Measurements from ENCODE around the gene MRPL53.

The MRPL53 gene

DNA sequence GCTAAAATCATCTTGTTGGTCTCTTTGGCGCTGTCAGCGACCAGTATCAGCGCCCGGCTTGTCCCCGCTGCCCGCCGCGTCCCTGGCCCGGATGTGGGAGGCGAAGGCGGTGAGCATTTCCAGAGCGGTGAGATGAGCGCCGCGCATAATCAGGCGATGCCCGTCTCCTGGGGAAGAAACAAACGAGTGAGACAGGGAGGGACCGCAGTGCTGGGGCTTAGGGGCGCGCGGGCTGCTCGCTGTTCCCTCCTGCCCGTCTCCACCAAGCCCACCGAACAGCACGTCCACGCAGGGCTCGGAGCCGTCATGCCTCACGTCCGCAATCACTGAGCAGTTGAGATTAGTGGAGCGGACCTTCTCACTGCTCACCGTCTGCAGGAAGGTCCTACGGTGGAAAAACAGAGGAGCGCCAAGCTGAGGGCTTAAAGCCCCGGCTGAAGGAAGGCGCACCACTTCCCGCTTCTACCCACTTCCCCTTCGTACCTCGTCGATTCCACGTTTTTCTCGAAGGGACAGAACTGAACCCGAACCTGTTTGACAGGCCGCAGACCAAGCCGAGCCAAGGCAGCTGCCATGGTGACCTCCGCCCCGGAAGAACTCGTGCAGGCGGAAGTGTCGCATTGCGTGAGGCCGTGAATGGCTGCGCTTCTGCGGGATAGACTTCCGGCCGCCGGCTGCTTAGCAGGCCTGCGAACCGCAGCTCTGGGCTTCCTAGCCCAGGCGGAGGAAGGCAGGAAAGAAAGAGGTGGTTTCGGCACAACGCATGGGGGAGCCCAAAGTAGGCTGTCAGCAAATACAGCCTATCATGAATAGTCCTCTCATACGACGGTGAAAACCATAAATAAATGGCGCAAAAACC lies at the start of gene MRPL53:
Gene MRPL53 (minus strand): TSS at position 595 of the 859 bp plus-strand sequence. CDS start 20 bp downstream, at position 575.
- H3K4me3 Mint-ChIP-seq = peak within 1 kb of the TSS; percentile 99
- peak within 1 kb of the TSS; percentile 97 for H3K27ac Mint-ChIP-seq
- H3K36me3 Mint-ChIP-seq = peaks cover 4% of the 10 kb centered on the region
- no peaks in the 10 kb centered on the region for H3K27me3 Mint-ChIP-seq
- peaks cover 21% of the 10 kb centered on the region for H3K4me1 Mint-ChIP-seq (ENCODE audit: low read depth)
- H3K9me3 Mint-ChIP-seq (ENCODE audit: low read depth) = no peaks in the 10 kb centered on the region

DNA sequence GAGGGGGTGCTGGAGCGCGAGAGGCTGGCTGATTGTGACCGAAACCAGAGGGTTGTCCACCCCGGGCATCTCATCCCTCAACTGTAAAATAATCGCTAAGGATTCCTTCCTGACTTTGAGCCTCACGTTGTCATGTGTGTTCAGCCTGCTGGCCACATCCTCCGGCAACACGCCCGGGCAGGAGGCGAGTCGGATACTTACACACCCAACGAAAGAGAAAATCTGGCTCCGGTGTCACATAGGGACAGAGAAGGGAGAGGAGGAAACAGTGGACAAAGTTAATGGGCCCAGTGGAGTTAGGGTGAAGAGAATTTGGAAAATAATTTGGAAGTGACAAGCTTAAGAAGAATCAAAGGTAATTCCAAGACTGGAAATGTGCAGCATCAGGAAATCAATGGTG lies 44.2 kb upstream of the MRPL53 start:
- Mint-ChIP-seq H3K27ac (no peak overlapping the region), H3K27me3 (peaks cover 50% of the 10 kb centered on the region), H3K4me1 (ENCODE audit: low read depth) (peaks cover 14% of the 10 kb centered on the region), H3K9me3 (ENCODE audit: low read depth) (no peaks in the 10 kb centered on the region), H3K36me3 (no peaks in the 10 kb centered on the region), H3K4me3 (peak overlapping the region; percentile 76)

DNA sequence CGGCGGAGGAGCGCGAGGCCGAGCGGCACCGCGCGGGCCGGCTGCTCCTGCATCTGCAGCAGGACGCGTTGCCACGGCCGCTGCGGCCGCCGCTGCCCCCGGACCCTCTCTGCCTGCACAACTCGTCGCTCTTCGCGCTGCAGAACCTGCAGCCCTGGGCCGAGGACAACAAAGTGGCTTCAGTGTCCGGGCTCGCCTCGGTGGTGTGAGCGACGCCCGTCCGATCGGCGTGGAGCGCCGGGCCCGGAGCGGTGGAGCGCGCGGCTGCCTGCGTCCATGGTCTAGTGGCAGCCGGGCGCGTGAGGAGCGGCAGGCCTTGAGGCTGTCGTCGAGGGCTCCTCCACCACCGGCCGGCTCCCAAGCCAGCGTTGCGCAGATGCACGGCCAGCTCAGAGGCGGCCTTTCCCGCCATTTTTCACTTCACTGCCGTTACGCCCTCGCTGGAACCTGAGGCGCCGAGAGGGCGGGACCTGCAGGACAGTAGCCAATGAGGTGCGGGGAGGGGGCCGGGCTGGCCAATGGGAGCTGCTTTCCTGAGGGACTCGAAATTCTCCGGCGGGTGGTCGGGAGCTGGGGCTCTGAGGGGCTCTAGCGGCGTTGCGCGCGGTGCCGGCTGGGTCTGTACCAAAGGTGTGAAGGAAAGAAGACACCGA lies 43.6 kb upstream of the MRPL53 start:
- H3K4me1 Mint-ChIP-seq (ENCODE audit: low read depth) = peaks cover 14% of the 10 kb centered on the region
- no peaks in the 10 kb centered on the region for H3K36me3 Mint-ChIP-seq
- H3K27ac Mint-ChIP-seq = no peak overlapping the region
- no peaks in the 10 kb centered on the region for H3K9me3 Mint-ChIP-seq (ENCODE audit: low read depth)
- H3K4me3 Mint-ChIP-seq = peak overlapping the region; percentile 76
- peaks cover 52% of the 10 kb centered on the region for H3K27me3 Mint-ChIP-seq

DNA sequence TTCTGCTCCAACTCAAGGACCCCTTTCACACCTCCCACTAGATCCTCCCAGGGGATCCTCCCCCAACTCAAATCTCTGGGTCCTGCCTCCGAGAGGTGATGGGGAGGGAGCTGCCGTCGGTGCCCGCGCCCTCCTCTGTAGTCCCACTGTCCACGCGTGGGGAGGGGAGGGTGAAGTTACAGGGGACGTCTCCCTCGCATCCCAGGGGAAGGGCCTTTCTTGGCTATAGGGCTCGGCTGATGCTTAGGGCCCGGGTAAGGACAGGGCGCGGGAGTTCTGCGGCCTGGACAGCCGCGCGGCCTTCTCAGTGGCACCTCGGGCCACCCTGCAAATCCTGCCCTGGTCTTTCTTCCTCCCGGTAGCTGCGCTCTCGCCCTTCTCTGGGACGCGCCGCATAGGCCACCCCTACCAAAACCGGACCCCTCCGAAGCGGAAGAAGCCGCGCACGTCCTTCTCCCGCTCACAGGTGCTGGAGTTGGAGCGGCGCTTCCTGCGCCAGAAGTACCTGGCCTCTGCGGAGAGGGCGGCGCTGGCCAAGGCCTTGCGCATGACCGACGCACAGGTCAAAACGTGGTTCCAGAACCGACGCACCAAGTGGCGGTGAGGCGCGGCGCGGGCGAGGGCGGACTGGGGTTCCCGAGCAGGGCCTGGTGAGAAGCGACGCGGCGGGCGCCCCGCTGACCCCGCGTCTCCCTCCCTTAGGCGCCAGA lies 42.9 kb upstream of the MRPL53 start:
- peak overlapping the region; percentile 65 for H3K4me3 Mint-ChIP-seq
- peaks cover 14% of the 10 kb centered on the region for H3K4me1 Mint-ChIP-seq (ENCODE audit: low read depth)
- peaks cover 52% of the 10 kb centered on the region for H3K27me3 Mint-ChIP-seq
- H3K9me3 Mint-ChIP-seq (ENCODE audit: low read depth) = no peaks in the 10 kb centered on the region
- no peaks in the 10 kb centered on the region for H3K36me3 Mint-ChIP-seq
- no peak overlapping the region for H3K27ac Mint-ChIP-seq

DNA sequence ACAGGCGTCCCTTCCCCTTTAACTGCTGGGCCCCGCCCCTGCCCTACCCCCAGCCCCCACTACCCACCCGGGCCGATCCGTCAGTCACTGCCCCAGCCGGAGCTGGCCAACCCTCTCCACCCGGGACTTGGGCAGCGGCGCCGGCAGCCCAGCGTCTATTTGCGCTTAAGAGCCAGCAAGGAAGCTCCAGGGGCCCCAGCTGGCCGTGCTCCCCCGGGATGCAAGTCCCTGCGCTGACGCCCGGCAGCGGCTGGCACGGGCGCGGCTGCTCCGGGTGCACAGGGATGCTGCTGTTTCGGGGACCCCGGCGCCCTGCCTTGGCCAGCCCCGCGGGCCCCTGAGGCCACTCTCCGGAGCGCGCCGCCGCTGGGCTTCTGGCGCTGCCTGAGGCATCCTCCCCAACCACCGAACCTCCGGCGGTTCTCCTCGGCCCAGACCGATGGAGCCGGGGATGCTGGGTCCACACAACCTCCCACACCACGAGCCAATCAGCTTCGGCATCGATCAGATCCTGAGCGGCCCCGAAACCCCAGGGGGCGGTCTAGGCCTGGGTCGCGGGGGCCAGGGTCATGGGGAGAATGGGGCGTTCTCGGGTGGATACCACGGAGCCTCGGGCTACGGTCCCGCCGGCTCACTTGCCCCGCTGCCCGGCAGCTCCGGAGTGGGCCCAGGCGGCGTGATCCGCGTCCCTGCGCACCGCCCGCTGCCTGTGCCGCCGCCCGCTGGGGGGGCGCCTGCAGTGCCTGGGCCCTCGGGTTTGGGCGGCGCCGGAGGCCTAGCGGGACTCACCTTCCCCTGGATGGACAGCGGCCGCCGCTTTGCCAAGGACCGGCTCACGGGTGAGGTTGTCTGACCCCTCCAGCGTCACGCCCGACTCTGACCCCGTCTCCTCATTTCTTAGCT lies 42.1 kb upstream of the MRPL53 start, which contains the start of gene TLX2:
Gene TLX2 (plus strand): TSS at position 83 of the 903 bp plus-strand sequence. CDS start 357 bp downstream, at position 440.
- H3K4me3 Mint-ChIP-seq = peak within 1 kb of the TSS; percentile 65
- H3K27me3 Mint-ChIP-seq = peaks cover 46% of the 10 kb centered on the region
- H3K4me1 Mint-ChIP-seq (ENCODE audit: low read depth) = peaks cover 14% of the 10 kb centered on the region
- no peaks in the 10 kb centered on the region for H3K9me3 Mint-ChIP-seq (ENCODE audit: low read depth)
- H3K27ac Mint-ChIP-seq = no peak within 1 kb of the TSS
- H3K36me3 Mint-ChIP-seq = no peaks in the 10 kb centered on the region

DNA sequence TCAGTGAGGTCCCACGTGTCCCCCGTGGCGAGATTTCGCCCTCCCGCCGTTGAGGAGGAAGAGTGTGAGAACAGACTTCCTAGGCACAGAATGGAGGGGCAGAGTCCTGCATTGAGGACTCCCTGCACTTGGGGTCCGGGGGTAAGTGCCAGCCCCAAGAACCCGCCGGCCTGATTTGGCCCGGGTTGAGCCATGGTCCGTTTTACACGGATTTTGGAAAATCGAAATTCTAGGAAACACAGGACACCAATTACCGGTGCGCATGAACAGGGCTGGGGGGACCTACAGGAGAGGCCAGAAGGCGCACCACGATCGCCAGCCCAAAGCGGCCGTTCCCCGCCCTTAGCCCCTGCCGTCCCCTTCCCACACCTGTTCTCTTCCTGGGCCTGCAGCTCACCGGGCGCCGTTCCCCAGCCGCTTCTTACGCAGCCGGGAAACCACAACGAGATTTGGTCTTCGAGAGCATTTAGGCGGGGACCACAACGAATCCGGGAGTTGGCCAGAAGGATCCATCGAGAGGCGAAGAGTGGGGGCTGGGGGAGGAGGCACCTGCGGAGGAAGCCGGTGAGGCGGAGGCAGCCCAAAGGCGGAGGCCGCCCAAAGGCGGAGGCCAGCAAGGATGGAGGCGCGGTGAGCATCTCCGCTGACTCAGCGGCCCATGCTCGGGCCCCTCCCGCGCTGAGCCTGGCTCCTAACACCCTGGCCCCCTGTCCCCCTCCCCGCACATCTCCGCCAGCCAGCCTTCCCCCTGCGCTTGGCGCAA lies 41.3 kb upstream of the MRPL53 start:
- peaks cover 16% of the 10 kb centered on the region for H3K4me1 Mint-ChIP-seq (ENCODE audit: low read depth)
- no peaks in the 10 kb centered on the region for H3K36me3 Mint-ChIP-seq
- no peak overlapping the region for H3K27ac Mint-ChIP-seq
- peak overlapping the region; percentile 35 for H3K4me3 Mint-ChIP-seq
- peaks cover 40% of the 10 kb centered on the region for H3K27me3 Mint-ChIP-seq
- no peaks in the 10 kb centered on the region for H3K9me3 Mint-ChIP-seq (ENCODE audit: low read depth)

DNA sequence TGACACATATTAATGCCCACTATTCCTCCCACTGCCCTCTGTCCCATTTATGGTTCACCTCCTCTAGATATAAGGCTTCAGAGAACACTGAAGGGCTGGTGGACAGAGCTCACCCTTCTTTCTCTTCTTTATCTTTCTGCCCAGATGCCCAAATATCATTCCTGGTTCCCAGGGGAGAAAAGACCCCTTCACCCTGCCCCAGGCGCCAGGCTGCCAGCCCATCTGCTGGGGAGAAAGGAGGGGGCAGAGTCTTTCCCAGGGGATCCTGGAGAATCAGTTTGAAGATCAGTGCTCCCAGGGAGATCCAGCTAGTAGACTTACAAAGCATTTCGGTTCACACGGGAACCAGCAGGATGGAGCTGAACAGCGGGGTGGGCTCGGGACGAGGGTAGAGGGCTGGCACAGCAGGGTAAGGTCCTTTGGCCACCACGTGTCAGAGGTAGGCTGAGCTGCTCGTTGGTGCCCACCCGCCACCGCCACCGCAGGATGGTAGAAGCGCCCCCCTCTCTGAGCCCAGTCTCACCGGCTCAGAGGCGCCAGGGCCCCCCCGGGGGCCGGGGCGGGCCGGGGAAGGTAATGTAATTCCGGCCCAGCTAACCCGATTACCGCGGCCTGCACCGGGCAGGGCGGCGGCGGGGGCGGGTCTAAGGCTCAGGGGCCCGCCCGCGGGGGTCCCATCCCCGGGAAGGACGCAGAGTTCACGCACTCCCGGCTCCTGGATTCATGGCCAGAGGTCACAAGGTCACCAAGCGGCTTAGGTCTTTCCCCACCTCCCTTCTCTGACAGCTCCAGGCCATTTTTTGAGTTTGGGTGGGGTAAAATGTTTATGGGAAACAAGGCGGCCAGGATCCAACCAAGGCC lies 40.5 kb upstream of the MRPL53 start:
- peaks cover 24% of the 10 kb centered on the region for H3K4me1 Mint-ChIP-seq (ENCODE audit: low read depth)
- no peaks in the 10 kb centered on the region for H3K36me3 Mint-ChIP-seq
- H3K27me3 Mint-ChIP-seq = peaks cover 33% of the 10 kb centered on the region
- no peaks in the 10 kb centered on the region for H3K9me3 Mint-ChIP-seq (ENCODE audit: low read depth)
- H3K4me3 Mint-ChIP-seq = peak overlapping the region; percentile 35
- no peak overlapping the region for H3K27ac Mint-ChIP-seq

DNA sequence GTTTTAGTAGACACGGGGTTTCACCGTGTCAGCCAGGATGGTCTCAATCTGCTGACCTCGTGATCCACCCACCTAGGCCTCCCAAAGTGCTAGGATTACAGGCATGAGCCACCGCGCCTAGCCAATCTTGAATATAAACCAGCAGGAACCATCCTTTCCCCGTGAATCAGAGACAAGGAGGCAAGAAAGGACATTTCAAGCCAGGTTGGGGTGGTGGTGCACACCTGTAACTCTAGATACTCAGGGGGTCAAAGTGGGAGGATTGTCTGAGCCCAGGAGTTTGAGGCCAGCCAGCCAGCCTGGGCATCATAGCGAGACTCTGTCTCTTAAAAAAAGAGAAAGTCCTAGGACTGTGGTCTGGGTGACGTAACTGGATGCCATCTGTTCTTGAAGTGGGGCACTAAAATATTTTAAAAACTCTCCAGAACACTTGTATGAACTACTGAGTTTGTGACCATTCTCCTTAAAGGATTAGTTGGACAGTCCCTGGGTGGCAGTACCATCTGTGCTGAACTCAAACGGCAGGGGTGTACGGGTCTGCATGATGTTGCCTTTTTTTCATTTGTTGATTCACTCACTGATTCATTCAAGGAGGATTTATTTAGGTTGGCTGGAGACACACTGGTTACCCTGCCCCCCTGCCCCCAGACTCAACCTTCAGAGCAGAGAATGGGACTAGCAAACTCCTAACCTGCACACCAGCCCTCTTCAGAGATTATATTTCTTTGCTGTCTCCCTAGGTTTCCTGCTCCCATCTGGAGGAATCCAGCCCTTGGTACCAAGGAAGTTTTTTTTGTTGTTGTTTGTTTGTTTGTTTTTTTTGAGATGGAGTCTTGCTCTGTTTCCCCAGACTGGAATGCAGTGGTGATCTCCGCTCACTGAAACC lies 38.9 kb upstream of the MRPL53 start:
- Mint-ChIP-seq H3K27ac (no peak overlapping the region), H3K36me3 (peaks cover 5% of the 10 kb centered on the region), H3K27me3 (peaks cover 22% of the 10 kb centered on the region), H3K9me3 (ENCODE audit: low read depth) (no peaks in the 10 kb centered on the region), H3K4me3 (no peak overlapping the region), H3K4me1 (ENCODE audit: low read depth) (peaks cover 32% of the 10 kb centered on the region)

DNA sequence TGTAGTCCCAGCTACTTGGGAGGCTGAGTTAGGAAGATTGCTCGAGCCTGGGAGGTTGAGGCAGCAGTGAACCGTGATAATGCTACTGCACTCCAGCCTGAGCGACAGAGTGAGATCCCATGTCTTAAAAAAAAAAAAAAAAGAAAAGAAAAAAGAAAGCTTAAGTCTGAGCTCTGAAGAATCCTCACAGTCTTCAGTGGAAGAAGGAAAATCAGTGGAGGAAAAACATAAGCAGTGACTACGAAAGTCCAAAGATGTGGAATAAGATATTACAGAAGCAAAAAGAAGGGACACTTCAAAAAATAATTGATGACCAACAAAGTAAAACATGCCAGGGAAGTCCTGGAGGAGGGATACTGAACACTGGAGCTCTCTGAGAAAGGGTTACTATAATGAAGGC lies 37.8 kb upstream of the MRPL53 start:
- H3K4me1 Mint-ChIP-seq (ENCODE audit: low read depth) = peaks cover 32% of the 10 kb centered on the region
- peaks cover 23% of the 10 kb centered on the region for H3K27me3 Mint-ChIP-seq
- H3K36me3 Mint-ChIP-seq = peaks cover 5% of the 10 kb centered on the region
- H3K9me3 Mint-ChIP-seq (ENCODE audit: low read depth) = no peaks in the 10 kb centered on the region
- no peak overlapping the region for H3K4me3 Mint-ChIP-seq
- no peak overlapping the region for H3K27ac Mint-ChIP-seq

DNA sequence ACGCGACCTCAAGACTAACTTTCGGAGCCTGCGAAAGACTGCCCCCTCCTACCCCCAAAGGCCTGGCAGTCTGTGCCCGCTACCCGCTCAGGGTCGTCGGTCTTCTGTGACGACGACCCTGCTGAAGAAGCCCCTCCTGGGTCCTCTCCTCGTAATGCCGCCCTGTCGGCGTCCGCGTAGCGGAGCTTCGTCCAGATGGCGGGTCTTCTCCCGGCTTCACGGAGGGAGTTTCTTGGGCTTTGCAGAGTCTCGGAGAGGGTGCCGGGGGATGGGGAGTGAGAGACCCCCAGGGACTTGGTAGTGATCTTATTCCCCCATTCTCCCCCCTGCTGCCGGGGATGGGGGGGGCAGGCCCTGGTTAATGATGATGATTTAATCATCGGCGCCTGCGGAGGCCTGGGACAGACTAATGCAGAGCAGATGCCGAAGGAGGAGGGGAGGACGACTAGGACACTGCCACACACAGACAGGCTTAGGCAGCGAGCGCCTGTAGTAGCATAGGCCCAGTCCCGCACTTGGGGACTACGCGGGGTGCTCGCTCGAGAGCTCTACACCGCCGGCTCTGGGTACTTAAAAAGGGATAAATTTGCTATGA lies 35.5 kb upstream of the MRPL53 start:
- Mint-ChIP-seq H3K4me3 (peak overlapping the region; percentile 100), H3K27ac (peak overlapping the region; percentile 100), H3K4me1 (ENCODE audit: low read depth) (peaks cover 43% of the 10 kb centered on the region), H3K27me3 (peaks cover 26% of the 10 kb centered on the region), H3K9me3 (ENCODE audit: low read depth) (no peaks in the 10 kb centered on the region), H3K36me3 (peaks cover 16% of the 10 kb centered on the region)

DNA sequence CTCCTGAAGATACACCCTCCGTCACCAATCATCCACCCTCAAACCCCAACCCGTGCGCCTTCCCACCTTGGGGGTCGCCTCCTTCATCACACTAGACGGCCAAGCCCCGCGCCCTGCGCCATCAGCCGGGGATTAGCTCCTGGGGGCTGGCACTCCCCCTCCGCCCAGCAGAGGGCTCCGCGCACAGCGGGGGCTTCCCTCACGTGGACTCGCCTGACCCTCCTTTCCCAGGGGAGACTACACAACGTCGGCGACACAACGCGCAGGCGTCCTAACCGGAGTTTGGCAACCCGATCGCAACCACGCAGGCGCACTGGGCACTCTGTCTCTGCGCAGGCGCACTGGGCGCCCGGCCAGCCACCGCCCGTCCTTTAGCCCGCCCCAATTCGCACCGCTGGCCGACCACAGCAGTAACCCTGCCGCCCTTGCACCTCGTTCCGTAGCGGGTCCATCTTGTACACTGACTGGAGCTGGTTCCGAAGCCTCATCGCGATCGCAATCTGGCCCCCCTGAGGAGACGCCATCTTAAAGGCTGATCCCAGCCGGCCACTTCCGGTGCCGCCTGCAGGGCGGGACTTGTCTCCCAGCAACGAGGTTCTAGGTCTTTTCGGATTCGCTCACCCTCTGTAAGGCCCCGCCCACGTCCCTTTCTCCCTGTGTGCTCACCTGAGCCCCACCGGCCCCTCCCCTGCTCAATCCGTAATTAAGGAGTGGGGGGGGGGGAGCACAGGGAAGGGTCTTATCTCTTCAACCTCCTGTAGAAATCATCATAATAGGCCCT lies 34.9 kb upstream of the MRPL53 start, which contains the start of gene PCGF1:
Gene PCGF1 (minus strand): TSS at position 551 of the 781 bp plus-strand sequence. CDS start 27 bp downstream, at position 524.
- H3K27ac Mint-ChIP-seq = peak within 1 kb of the TSS; percentile 100

More for the DNA sequence above, 34.9 kb upstream of the MRPL53 start, which contains the start of gene PCGF1:
- H3K4me1 Mint-ChIP-seq (ENCODE audit: low read depth) = peaks cover 47% of the 10 kb centered on the region
- peaks cover 23% of the 10 kb centered on the region for H3K27me3 Mint-ChIP-seq
- H3K4me3 Mint-ChIP-seq = peak within 1 kb of the TSS; percentile 100
- no peaks in the 10 kb centered on the region for H3K9me3 Mint-ChIP-seq (ENCODE audit: low read depth)
- peaks cover 16% of the 10 kb centered on the region for H3K36me3 Mint-ChIP-seq

All from activated naive CD8-positive, alpha-beta T cell (primary cell).